Nephron (organoid): ENCODE data around the gene SERPINA12.

ENCODE experiments used
- H3K27ac Mint-ChIP-seq, 3 experiments: 2 replicates each; pipeline ENCODE4 v1.8.0; 2020; ENCODE audit warnings: mixed read lengths in 3 of 3, mild to moderate bottlenecking in 2 of 3, moderate library complexity in 1 of 3
- H3K27me3 Mint-ChIP-seq: 2 replicates; pipeline ENCODE4 v1.8.0; 2021; ENCODE audit warnings: low read depth, mild to moderate bottlenecking, moderate library complexity, mixed read lengths
- H3K36me3 Mint-ChIP-seq: 2 replicates; pipeline ENCODE4 v1.8.0; 2020; ENCODE audit warnings: low read depth, mixed read lengths
- H3K4me1 Mint-ChIP-seq: 2 replicates; pipeline ENCODE4 v1.8.0; 2020; ENCODE audit warnings: mixed read lengths
- H3K4me3 Mint-ChIP-seq, 3 experiments: 2 replicates each; pipeline ENCODE4 v1.8.0; 2020; ENCODE audit warnings: mild to moderate bottlenecking in 3 of 3, mixed read lengths in 3 of 3, moderate library complexity in 2 of 3
- H3K9me3 Mint-ChIP-seq: 2 replicates; pipeline ENCODE4 v1.8.0; 2020; ENCODE audit warnings: mixed read lengths
- CTCF ChIP-seq, 3 experiments: fragments of 200-600 bp; sonication (generic); IDR thresholded peaks; one replicate each; pipeline ENCODE4 v1.5.0; 2021; ENCODE audit warnings: antibody characterized with exemption in 3 of 3; ENCODE audit not compliant: unreplicated experiment in 3 of 3

Gene SERPINA12

GRCh38 chr14:94509356-94509755 lies at the start of gene SERPINA12:
Gene SERPINA12, minus strand, starts transcription at chr14:94509469. Its CDS starts 11,072 bp downstream, at chr14:94498397.
- Mint-ChIP-seq H3K4me1 (no peaks in the 10 kb centered on the region), H3K36me3 (no peaks in the 10 kb centered on the region), H3K27ac (no peak within 1 kb of the TSS)

GRCh38 chr14:94558842-94559241 lies 49.6 kb upstream of the SERPINA12 start:
- no peak for TF ChIP-seq CTCF (IDR thresholded peaks at IDR 0.05; ENCODE audit: unreplicated experiment in 3 of 3)
- Mint-ChIP-seq H3K27ac (no peak overlapping the region), H3K4me3 (no peak overlapping the region), H3K27me3 (peaks cover 8% of the 10 kb centered on the region), H3K36me3 (no peaks in the 10 kb centered on the region), H3K9me3 (peaks cover 12% of the 10 kb centered on the region), H3K4me1 (no peaks in the 10 kb centered on the region)

More at GRCh38 chr14:94509356-94509755, at the start of gene SERPINA12:
- H3K27me3 Mint-ChIP-seq = peaks cover 19% of the 10 kb centered on the region
- no peak for TF ChIP-seq CTCF (IDR thresholded peaks at IDR 0.05; ENCODE audit: unreplicated experiment in 3 of 3)
- H3K9me3 Mint-ChIP-seq = no peaks in the 10 kb centered on the region
- no peak within 1 kb of the TSS for H3K4me3 Mint-ChIP-seq

- no peaks in the 10 kb centered on the region for H3K36me3 Mint-ChIP-seq
- peaks cover 25% of the 10 kb centered on the region for H3K9me3 Mint-ChIP-seq
- no peak overlapping the region for H3K27ac Mint-ChIP-seq
- no peak for TF ChIP-seq CTCF (IDR thresholded peaks at IDR 0.05; ENCODE audit: unreplicated experiment in 3 of 3)
- peaks cover 17% of the 10 kb centered on the region for H3K27me3 Mint-ChIP-seq
- H3K4me3 Mint-ChIP-seq = no peak overlapping the region
- H3K4me1 Mint-ChIP-seq = no peaks in the 10 kb centered on the region
Observed at GRCh38 chr14:94557327-94557726, 48.1 kb upstream of the SERPINA12 start.

- no peak for TF ChIP-seq CTCF (IDR thresholded peaks at IDR 0.05; ENCODE audit: unreplicated experiment in 3 of 3)
- peaks cover 28% of the 10 kb centered on the region for H3K9me3 Mint-ChIP-seq
- peaks cover 18% of the 10 kb centered on the region for H3K27me3 Mint-ChIP-seq
- H3K4me3 Mint-ChIP-seq = no peak overlapping the region
- H3K36me3 Mint-ChIP-seq = no peaks in the 10 kb centered on the region
- no peak overlapping the region for H3K27ac Mint-ChIP-seq
- H3K4me1 Mint-ChIP-seq = no peaks in the 10 kb centered on the region
Observed at GRCh38 chr14:94555991-94556390, 46.7 kb upstream of the SERPINA12 start.

GRCh38 chr14:94550041-94550440 lies 40.8 kb upstream of the SERPINA12 start:
- Mint-ChIP-seq H3K4me3 (no peak overlapping the region), H3K36me3 (no peaks in the 10 kb centered on the region), H3K4me1 (no peaks in the 10 kb centered on the region), H3K27ac (no peak overlapping the region), H3K27me3 (peaks cover 38% of the 10 kb centered on the region), H3K9me3 (peaks cover 23% of the 10 kb centered on the region)
- TF ChIP-seq CTCF (IDR thresholded peaks at IDR 0.05; ENCODE audit: unreplicated experiment in 3 of 3) = no peak
